Activated naive CD8-positive, alpha-beta T cell treated with anti-CD3 and anti-CD28 coated beads, Interleukin-2, amount 50 U/mL, for 24 hours (primary cell): ENCODE results near the gene CCDC124.
"Not testable (repeated sequence)": the region's sequence is repeated elsewhere in the genome, so short reads cannot be mapped to it uniquely, and the experiment has no call there.

ENCODE experiments used
- ATAC-seq: fragments of 150-1000 bp; cut with Tn5 transposase; one replicate; pipeline ENCODE4 v1.10.0; 2021
- DNase-seq: peaks from one replicate; pipeline ENCODE4 v3.0.0; 2021
- H3K27ac Mint-ChIP-seq: one replicate; pipeline ENCODE4 v1.8.0; 2021; ENCODE audit warnings: mild to moderate bottlenecking, mixed read lengths
- H3K27me3 Mint-ChIP-seq: one replicate; pipeline ENCODE4 v1.8.0; 2021; ENCODE audit warnings: mixed read lengths
- H3K36me3 Mint-ChIP-seq: one replicate; pipeline ENCODE4 v1.8.0; 2021; ENCODE audit warnings: low read depth, mixed read lengths
- H3K4me1 Mint-ChIP-seq: one replicate; pipeline ENCODE4 v1.8.0; 2021; ENCODE audit warnings: mixed read lengths
- H3K4me3 Mint-ChIP-seq: one replicate; pipeline ENCODE4 v1.8.0; 2021; ENCODE audit warnings: mild to moderate bottlenecking, moderate library complexity, mixed read lengths
- H3K9me3 Mint-ChIP-seq: one replicate; pipeline ENCODE4 v1.8.0; 2021; ENCODE audit warnings: mixed read lengths

Gene CCDC124

GRCh38 chr19:17919122-17919521 is 13.7 kb upstream of the CCDC124 start:
- H3K27me3 Mint-ChIP-seq, H3K36me3 Mint-ChIP-seq, H3K4me1 Mint-ChIP-seq, DNase-seq, H3K27ac Mint-ChIP-seq, H3K4me3 Mint-ChIP-seq, H3K9me3 Mint-ChIP-seq, ATAC-seq: not testable (repeated sequence)

- Mint-ChIP-seq H3K4me1 (no peaks in the 10 kb centered on the region), H3K36me3 (no peaks in the 10 kb centered on the region), H3K27me3 (peaks cover 10% of the 10 kb centered on the region), H3K27ac (no peak overlapping the region), H3K4me3 (no peak overlapping the region), H3K9me3 (no peaks in the 10 kb centered on the region)
- no peak for ATAC-seq
- no peak for DNase-seq
Observed at GRCh38 chr19:17920527-17920926, 12.3 kb upstream of the CCDC124 start.

- no peaks in the 10 kb centered on the region for H3K4me1 Mint-ChIP-seq
- no peaks in the 10 kb centered on the region for H3K9me3 Mint-ChIP-seq
- no peak for ATAC-seq
- H3K27ac Mint-ChIP-seq, result no peak overlapping the region
- no peak for DNase-seq
- H3K4me3 Mint-ChIP-seq, result no peak overlapping the region
- peaks cover 15% of the 10 kb centered on the region for H3K27me3 Mint-ChIP-seq
- no peaks in the 10 kb centered on the region for H3K36me3 Mint-ChIP-seq
Observed at GRCh38 chr19:17922138-17922537, 10.7 kb upstream of the CCDC124 start.

GRCh38 chr19:17926044-17926443 is 6.8 kb upstream of the CCDC124 start:
- no peak overlapping the region for H3K4me3 Mint-ChIP-seq
- DNase-seq (no peak), ATAC-seq (no peak)
- no peaks in the 10 kb centered on the region for H3K36me3 Mint-ChIP-seq
- peaks cover 11% of the 10 kb centered on the region for H3K27me3 Mint-ChIP-seq
- H3K9me3 Mint-ChIP-seq, result no peaks in the 10 kb centered on the region
- peaks cover 3% of the 10 kb centered on the region for H3K4me1 Mint-ChIP-seq
- no peak overlapping the region for H3K27ac Mint-ChIP-seq

GRCh38 chr19:17929056-17929455 is 3.8 kb upstream of the CCDC124 start:
- no peak overlapping the region for H3K27ac Mint-ChIP-seq
- no peak for ATAC-seq
- DNase-seq, result no peak
- peaks cover 2% of the 10 kb centered on the region for H3K36me3 Mint-ChIP-seq
- H3K4me1 Mint-ChIP-seq, result peaks cover 21% of the 10 kb centered on the region
- H3K27me3 Mint-ChIP-seq, result peaks cover 8% of the 10 kb centered on the region
- no peaks in the 10 kb centered on the region for H3K9me3 Mint-ChIP-seq
- no peak overlapping the region for H3K4me3 Mint-ChIP-seq

- ATAC-seq (no peak), DNase-seq (peak; percentile 43)
- peak overlapping the region; percentile 90 for H3K4me3 Mint-ChIP-seq
- peaks cover 2% of the 10 kb centered on the region for H3K36me3 Mint-ChIP-seq
- H3K27ac Mint-ChIP-seq, result peak overlapping the region; percentile 54
- H3K9me3 Mint-ChIP-seq, result no peaks in the 10 kb centered on the region
- H3K27me3 Mint-ChIP-seq, result peaks cover 4% of the 10 kb centered on the region
- H3K4me1 Mint-ChIP-seq, result peaks cover 27% of the 10 kb centered on the region
Observed at GRCh38 chr19:17931532-17932191, 1.2 kb upstream of the CCDC124 start.

GRCh38 chr19:17933414-17934129 is 757 bp downstream of the CCDC124 start:
- Mint-ChIP-seq H3K36me3 (peaks cover 11% of the 10 kb centered on the region), H3K4me3 (peak overlapping the region; percentile 90), H3K9me3 (no peaks in the 10 kb centered on the region), H3K4me1 (peaks cover 28% of the 10 kb centered on the region), H3K27ac (peak overlapping the region; percentile 97), H3K27me3 (peaks cover 2% of the 10 kb centered on the region)
- DNase-seq (no peak), ATAC-seq (no peak)

GRCh38 chr19:17936379-17936778 is 3.6 kb downstream of the CCDC124 start:
- ATAC-seq, result no peak
- no peak overlapping the region for H3K27ac Mint-ChIP-seq
- H3K4me3 Mint-ChIP-seq, result no peak overlapping the region
- peaks cover 24% of the 10 kb centered on the region for H3K4me1 Mint-ChIP-seq
- H3K36me3 Mint-ChIP-seq, result peaks cover 12% of the 10 kb centered on the region
- H3K27me3 Mint-ChIP-seq, result no peaks in the 10 kb centered on the region
- DNase-seq, result no peak
- no peaks in the 10 kb centered on the region for H3K9me3 Mint-ChIP-seq

- H3K4me3 Mint-ChIP-seq, result no peak overlapping the region
- H3K9me3 Mint-ChIP-seq, result no peaks in the 10 kb centered on the region
- no peaks in the 10 kb centered on the region for H3K27me3 Mint-ChIP-seq
- no peak overlapping the region for H3K27ac Mint-ChIP-seq
- no peak for DNase-seq
- H3K4me1 Mint-ChIP-seq, result peaks cover 15% of the 10 kb centered on the region
- ATAC-seq, result no peak
- peaks cover 12% of the 10 kb centered on the region for H3K36me3 Mint-ChIP-seq
Observed at GRCh38 chr19:17937371-17937900, 4.6 kb downstream of the CCDC124 start.

- no peaks in the 10 kb centered on the region for H3K9me3 Mint-ChIP-seq
- no peak overlapping the region for H3K27ac Mint-ChIP-seq
- no peaks in the 10 kb centered on the region for H3K27me3 Mint-ChIP-seq
- DNase-seq, result peak; percentile 86
- H3K4me1 Mint-ChIP-seq, result peaks cover 13% of the 10 kb centered on the region
- ATAC-seq, result peak; percentile 98
- no peak overlapping the region for H3K4me3 Mint-ChIP-seq
- H3K36me3 Mint-ChIP-seq, result peaks cover 11% of the 10 kb centered on the region
Observed at GRCh38 chr19:17938092-17938845, 5.5 kb downstream of the CCDC124 start.

GRCh38 chr19:17942181-17942580 is 9.4 kb downstream of the CCDC124 start:
- Mint-ChIP-seq H3K27ac (no peak overlapping the region), H3K4me3 (no peak overlapping the region), H3K36me3 (peaks cover 12% of the 10 kb centered on the region), H3K27me3 (peaks cover under 1% of the 10 kb centered on the region), H3K4me1 (peaks cover 18% of the 10 kb centered on the region), H3K9me3 (no peaks in the 10 kb centered on the region)
- no peak for DNase-seq
- ATAC-seq, result no peak

GRCh38 chr19:17942582-17943273 is 9.9 kb downstream of the CCDC124 start:
- ATAC-seq (no peak), DNase-seq (no peak)
- Mint-ChIP-seq H3K9me3 (no peaks in the 10 kb centered on the region), H3K27ac (no peak overlapping the region), H3K4me1 (peaks cover 22% of the 10 kb centered on the region), H3K4me3 (no peak overlapping the region), H3K36me3 (peaks cover 10% of the 10 kb centered on the region), H3K27me3 (peaks cover 4% of the 10 kb centered on the region)

GRCh38 chr19:17943274-17944221 is 10.7 kb downstream of the CCDC124 start:
- Mint-ChIP-seq H3K9me3 (no peaks in the 10 kb centered on the region), H3K4me3 (no peak overlapping the region), H3K36me3 (peaks cover 5% of the 10 kb centered on the region), H3K27ac (no peak overlapping the region), H3K4me1 (peaks cover 21% of the 10 kb centered on the region), H3K27me3 (peaks cover 4% of the 10 kb centered on the region)
- ATAC-seq (no peak), DNase-seq (no peak)
